BJ (cell line): Measurements from ENCODE around the gene PARD3B. TPM values are rescaled to one million over a fixed set of nuclear protein-coding genes. Genes with fewer than 3 reads are reported as not detected.
A peak's percentile ranks its signal among the peaks of the same experiment; 100 is the strongest.

ENCODE experiments used
- CTCF ChIA-PET: fragments of 350-600 bp; formaldehyde crosslinking; extraction: SDS; loops from one replicate; lab custom pipeline; 2021; ENCODE audit warnings: antibody characterized with exemption, inconsistent platforms; lab: Yijun Ruan, JAX
- POLR2A ChIA-PET: fragments of 300-600 bp; sonication (Branson Sonifier 250); formaldehyde crosslinking; extraction: SDS; loops from one replicate; lab custom pipeline; 2021; ENCODE audit warnings: antibody characterized with exemption; lab: Charles Lee
- DNase-seq: peaks from one replicate; pipeline ENCODE4 v3.0.0-alpha.2; 2011; ENCODE audit warnings: low read depth
- H3K27me3 ChIP-seq: 2 replicates; pipeline ENCODE4 v1.6.0; 2011; ENCODE audit warnings: low read length; ENCODE audit not compliant: control insufficient read depth, insufficient read depth
- H3K36me3 ChIP-seq: 2 replicates; pipeline ENCODE4 v1.5.1; 2011; ENCODE audit warnings: low read length; ENCODE audit not compliant: control insufficient read depth, insufficient read depth
- H3K4me3 ChIP-seq: 2 replicates; pipeline ENCODE4 v1.5.1; 2011; ENCODE audit warnings: low read depth, mild to moderate bottlenecking, control low read depth, low read length
- polyA plus RNA-seq: library from polyadenylated mRNA; depleted of rRNA; stranded (reverse); fragments of >200 nt; gene quantifications from 2 replicates; pipeline ENCODE4 v1.2.3, GENCODE V29; 2011
- TF ChIP-seq, protein P1 (sequence below): IDR thresholded peaks from 2 replicates; pipeline ENCODE4 v1.5.1; 2011; ENCODE audit warnings: low read depth, mild to moderate bottlenecking, control low read depth, inconsistent platforms, low read length, moderate library complexity; ENCODE audit not compliant: insufficient read depth

PARD3B gene
- polyA plus RNA-seq, 1 experiment, result 7.1 TPM

DNA sequence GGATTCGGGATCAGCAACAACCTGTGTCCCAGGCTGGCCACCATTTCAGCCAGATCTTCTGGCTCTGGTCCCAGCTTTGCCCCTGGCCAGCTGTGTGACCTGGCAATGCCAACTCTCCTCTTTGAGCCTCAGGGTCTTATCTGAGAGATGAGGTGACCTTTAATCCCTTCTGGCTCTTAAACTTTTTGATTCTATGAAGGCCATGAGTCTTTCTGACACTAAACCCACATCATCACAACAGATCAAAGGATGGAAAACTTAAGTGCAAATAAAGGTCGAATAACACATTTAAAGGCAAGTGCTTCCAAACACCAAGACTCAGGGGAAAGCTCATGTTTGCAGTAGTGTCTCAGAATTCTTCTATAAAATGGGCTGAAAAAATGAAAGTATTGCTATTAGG is 645.3 kb downstream of the PARD3B start:
- POLR2A ChIA-PET, result no interaction called here
- TF ChIP-seq, protein P1, sequence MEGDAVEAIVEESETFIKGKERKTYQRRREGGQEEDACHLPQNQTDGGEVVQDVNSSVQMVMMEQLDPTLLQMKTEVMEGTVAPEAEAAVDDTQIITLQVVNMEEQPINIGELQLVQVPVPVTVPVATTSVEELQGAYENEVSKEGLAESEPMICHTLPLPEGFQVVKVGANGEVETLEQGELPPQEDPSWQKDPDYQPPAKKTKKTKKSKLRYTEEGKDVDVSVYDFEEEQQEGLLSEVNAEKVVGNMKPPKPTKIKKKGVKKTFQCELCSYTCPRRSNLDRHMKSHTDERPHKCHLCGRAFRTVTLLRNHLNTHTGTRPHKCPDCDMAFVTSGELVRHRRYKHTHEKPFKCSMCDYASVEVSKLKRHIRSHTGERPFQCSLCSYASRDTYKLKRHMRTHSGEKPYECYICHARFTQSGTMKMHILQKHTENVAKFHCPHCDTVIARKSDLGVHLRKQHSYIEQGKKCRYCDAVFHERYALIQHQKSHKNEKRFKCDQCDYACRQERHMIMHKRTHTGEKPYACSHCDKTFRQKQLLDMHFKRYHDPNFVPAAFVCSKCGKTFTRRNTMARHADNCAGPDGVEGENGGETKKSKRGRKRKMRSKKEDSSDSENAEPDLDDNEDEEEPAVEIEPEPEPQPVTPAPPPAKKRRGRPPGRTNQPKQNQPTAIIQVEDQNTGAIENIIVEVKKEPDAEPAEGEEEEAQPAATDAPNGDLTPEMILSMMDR, result no peak

DNA sequence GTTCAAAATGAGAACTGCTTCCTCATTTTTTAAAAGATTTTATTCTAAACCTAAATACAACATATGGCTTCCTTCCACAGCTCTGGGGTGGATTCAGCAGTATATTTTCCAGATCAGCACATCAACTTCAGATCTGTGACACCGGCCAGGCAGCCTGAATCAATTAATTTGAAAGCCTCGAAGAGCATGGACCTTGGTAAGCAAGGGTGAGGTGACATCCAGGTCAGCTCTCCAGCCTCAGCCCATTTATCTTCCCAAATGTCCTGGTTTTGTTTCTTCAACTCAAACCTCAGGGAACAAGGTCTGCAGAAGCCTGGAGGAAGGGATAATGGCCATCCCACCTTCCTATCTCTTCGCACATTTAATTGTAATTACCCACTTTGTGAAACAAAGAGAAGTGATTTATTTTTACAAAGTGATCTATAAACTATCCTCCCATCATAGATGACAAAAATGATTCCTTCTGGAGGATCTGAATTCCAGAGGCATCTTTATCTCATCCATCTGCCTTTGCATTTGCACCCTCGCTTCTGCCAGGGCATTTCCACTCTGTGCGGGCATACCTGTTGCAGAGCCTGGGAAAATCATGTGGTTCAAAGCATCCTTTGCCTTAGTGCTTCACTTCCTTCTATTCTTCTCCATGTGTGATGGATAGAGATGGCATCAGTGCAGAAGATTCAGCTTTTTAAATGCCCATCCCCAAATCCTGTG is 648.0 kb downstream of the PARD3B start:
- Histone ChIP-seq H3K27me3 (no peaks in the 10 kb centered on the region), H3K4me3 (no peak overlapping the region), H3K36me3 (0 out of 2 replicates have a peak, but pooled peaks cover 1% of the 10 kb centered on the region)
- TF ChIP-seq, protein P1, result no peak
- CTCF ChIA-PET, result no interaction called here
- DNase-seq, result no peak
- POLR2A ChIA-PET, result no interaction called here

More for the DNA sequence above, 645.3 kb downstream of the PARD3B start:
- no peak for DNase-seq
- H3K27me3 ChIP-seq, result no peaks in the 10 kb centered on the region
- 0 out of 2 replicates have a peak, but pooled peaks cover 1% of the 10 kb centered on the region for H3K36me3 ChIP-seq
- no peak overlapping the region for H3K4me3 ChIP-seq
- CTCF ChIA-PET, result no interaction called here

DNA sequence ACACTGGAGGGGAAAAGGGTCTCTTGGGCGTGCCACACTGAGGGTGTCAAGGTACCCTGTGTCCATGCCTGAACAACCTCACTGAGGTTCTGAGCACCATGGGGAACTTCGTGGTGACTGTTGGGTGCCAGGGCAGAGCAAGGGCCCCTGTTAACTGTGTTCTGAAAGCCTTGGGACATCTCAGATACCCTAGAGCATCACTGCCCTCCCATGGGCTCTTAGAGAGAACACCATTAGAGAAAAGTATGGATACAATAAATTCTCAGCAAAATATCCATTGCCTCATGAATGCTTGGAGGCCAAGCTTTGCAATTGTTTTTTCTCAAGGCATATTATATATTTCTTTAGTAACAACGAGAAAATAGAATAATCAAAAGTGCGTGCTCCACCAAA is 648.6 kb downstream of the PARD3B start:
- no peaks in the 10 kb centered on the region for H3K27me3 ChIP-seq
- POLR2A ChIA-PET, result no interaction called here

DNA sequence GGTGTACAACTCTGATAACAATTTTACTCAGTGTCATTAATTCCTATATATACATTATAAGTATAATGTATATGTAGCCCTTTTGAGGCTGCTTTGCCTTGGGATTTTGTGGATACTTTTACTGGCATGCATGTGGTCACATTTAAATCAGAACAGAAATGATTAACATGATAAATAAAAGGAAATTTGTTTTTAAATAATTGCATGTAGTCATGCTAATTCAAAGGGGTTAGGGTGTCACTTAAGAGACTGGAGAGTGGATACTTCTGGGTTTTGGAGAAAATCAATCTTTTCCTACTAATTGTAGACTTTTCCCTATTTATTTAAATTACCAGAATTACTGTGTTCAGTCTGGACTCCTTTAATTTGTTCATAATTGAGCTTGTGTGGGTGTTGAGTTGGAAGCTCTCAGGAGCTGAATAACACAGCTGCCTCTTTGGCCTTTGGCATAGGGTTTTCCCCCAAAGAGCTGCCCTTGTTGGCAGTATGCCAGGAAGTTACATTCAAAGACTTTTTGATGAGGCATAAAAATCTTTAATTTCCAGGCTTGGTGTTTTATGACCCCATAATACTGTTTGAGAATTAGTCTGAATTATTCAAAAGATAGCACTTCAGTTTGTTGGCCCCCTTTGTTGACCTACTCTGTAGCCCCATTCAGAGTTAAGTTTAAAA is 652.3 kb downstream of the PARD3B start:
- TF ChIP-seq, protein P1, result no peak
- H3K36me3 ChIP-seq, result 0 out of 2 replicates have a peak, but pooled peaks cover 1% of the 10 kb centered on the region
- no peak for DNase-seq
- H3K27me3 ChIP-seq, result no peaks in the 10 kb centered on the region
- ChIA-PET CTCF (no interaction called here), POLR2A (no interaction called here)
- H3K4me3 ChIP-seq, result no peak overlapping the region

More for the DNA sequence above, 648.6 kb downstream of the PARD3B start:
- Histone ChIP-seq H3K36me3 (0 out of 2 replicates have a peak, but pooled peaks cover 1% of the 10 kb centered on the region), H3K4me3 (no peak overlapping the region)
- CTCF ChIA-PET, result no interaction called here
- TF ChIP-seq, protein P1, result no peak
- DNase-seq, result no peak

DNA sequence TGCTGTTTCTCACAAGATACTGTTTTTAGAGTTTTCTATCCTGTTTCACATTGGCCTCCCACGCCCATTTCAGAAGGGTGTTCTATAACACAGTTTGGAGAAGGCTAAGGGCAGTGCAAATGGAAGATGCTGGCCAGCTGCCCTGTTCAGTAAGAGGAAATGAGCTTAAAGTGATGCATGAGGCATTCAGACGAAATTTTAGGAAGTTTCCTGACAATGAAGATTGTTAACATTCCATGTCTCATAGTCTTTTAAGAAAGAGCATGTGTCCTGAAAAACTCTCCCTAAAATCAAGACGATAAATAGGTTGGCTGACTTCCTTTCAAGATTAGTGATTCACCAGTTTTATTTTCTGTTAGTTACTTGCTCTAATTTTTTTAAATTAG is 652.9 kb downstream of the PARD3B start:
- TF ChIP-seq, protein P1, result no peak
- ChIA-PET POLR2A (no interaction called here), CTCF (no interaction called here)
- H3K27me3 ChIP-seq, result no peaks in the 10 kb centered on the region
- H3K36me3 ChIP-seq, result 0 out of 2 replicates have a peak, but pooled peaks cover 1% of the 10 kb centered on the region
- DNase-seq, result peak; percentile 74
- no peak overlapping the region for H3K4me3 ChIP-seq
